PFSK-1 (cell line): ENCODE results near the gene DOCK9.

Source experiments
- POLR2AphosphoS5 ChIP-seq: IDR thresholded peaks from 2 replicates; pipeline ENCODE4 v1.6.1; 2012; ENCODE audit warnings: low read depth, mild to moderate bottlenecking, control low read depth, low read length, moderate library complexity
- REST ChIP-seq, 2 experiments: IDR thresholded peaks; 2 replicates each; pipeline versions ENCODE4 v1.6.1 to v1.8.0; 2011 to 2012; ENCODE audit warnings: low read depth in 2 of 2, low read length in 2 of 2, control low read depth in 1 of 2, inconsistent platforms in 1 of 2, mild to moderate bottlenecking in 1 of 2, moderate library complexity in 1 of 2; ENCODE audit not compliant: insufficient read depth in 1 of 2
- SIN3A ChIP-seq: IDR thresholded peaks from 2 replicates; pipeline ENCODE4 v1.6.1; 2012; ENCODE audit warnings: mild to moderate bottlenecking, low read length, moderate library complexity, borderline replicate concordance; ENCODE audit not compliant: insufficient read depth

GRCh38 chr13:98858191-98858590 is 119.7 kb downstream of the DOCK9 start:
- TF ChIP-seq REST (IDR thresholded peaks at IDR 0.05; ENCODE audit: insufficient read depth in 1 of 2, low read depth in 2 of 2, low read length in 2 of 2) (no peak), SIN3A (no peak), POLR2AphosphoS5 (no peak)
